Naive B cell (primary cell): ENCODE results near the gene KLHL11. TPM values are rescaled to one million over a fixed set of nuclear protein-coding genes. Genes with fewer than 3 reads are reported as not detected.
"Not testable (repeated sequence)": the region's sequence is repeated elsewhere in the genome, so short reads cannot be mapped to it uniquely, and the experiment has no call there.

ENCODE experiments used
- ATAC-seq, 2 donors: fragments of 150-1000 bp; cut with Tn5 transposase; 2 replicates each; pipeline ENCODE4 v1.10.0; 2021; ENCODE audit warnings: low read depth in 2 of 2, mild to moderate bottlenecking in 2 of 2, moderate library complexity in 2 of 2
- DNase-seq: peaks from one replicate; pipeline ENCODE4 v3.0.0; 2022
- H3K27ac Mint-ChIP-seq, 6 donors: one replicate each; pipeline ENCODE4 v1.8.0; 2020 to 2022; ENCODE audit warnings: mild to moderate bottlenecking in 6 of 6, mixed read lengths in 6 of 6, moderate library complexity in 5 of 6, inconsistent platforms in 2 of 6
- H3K27me3 Mint-ChIP-seq, 3 donors: one replicate each; pipeline ENCODE4 v1.8.0; 2021 to 2022; ENCODE audit warnings: mixed read lengths in 3 of 3, mild to moderate bottlenecking in 1 of 3
- H3K36me3 Mint-ChIP-seq, 2 donors: one replicate each; pipeline ENCODE4 v1.8.0; 2020 to 2022; ENCODE audit warnings: mixed read lengths in 2 of 2, inconsistent platforms in 1 of 2, mild to moderate bottlenecking in 1 of 2
- H3K4me1 Mint-ChIP-seq, 3 donors: one replicate each; pipeline ENCODE4 v1.8.0; 2020 to 2022; ENCODE audit warnings: mixed read lengths in 3 of 3, inconsistent platforms in 1 of 3, mild to moderate bottlenecking in 1 of 3, moderate library complexity in 1 of 3
- H3K4me3 Mint-ChIP-seq, 8 donors: one replicate each; pipeline ENCODE4 v1.8.0; 2020 to 2022; ENCODE audit warnings: mild to moderate bottlenecking in 8 of 8, mixed read lengths in 8 of 8, moderate library complexity in 8 of 8, inconsistent platforms in 2 of 8
- H3K9me3 Mint-ChIP-seq, 7 donors: one replicate each; pipeline ENCODE4 v1.8.0; 2020 to 2022; ENCODE audit warnings: mixed read lengths in 7 of 7, mild to moderate bottlenecking in 5 of 7, inconsistent platforms in 2 of 7, moderate library complexity in 1 of 7
- polyA plus RNA-seq, 6 donors: library from polyadenylated mRNA; unstranded; fragments of 300-500 nt; fragmentation: Illumina TruSeq; gene quantifications; one replicate each; pipeline ENCODE4 v1.2.3, GENCODE V29; 2021; ENCODE audit warnings: low read depth in 6 of 6

KLHL11 gene
- polyA plus RNA-seq, 6 donors from 2014 or later: 3.6 to 9.8 (median 6.7) TPM

DNA sequence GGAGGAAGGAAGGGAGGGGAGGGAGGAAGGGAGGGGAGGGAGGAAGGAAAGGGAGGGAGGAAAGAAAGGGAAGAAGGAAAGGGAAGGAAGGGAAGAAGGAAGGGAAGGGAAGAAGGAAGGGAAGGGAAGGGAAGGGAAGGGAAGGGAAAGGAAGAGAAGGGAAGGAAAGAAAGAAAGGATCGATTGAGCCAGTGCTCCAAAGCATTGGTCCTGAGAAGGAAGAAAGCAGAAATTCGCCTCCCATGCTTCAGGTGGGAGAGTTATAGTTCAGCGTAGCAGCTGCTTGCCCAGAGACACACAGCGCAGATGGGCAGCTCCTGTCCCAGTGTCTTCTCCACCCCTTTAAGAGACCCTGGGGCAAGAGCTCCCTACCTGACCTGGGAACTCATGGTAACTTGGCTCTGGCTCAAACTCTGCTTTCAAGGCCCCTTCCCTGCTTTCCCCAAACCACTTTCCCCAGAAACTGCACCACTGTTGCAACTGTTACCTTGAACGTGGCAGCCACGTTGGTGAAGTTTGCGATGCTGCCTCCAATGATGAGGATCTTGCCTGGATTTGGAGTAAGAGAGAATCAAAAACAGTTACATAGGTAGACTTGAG lies 39.1 kb upstream of the KLHL11 start:
- ATAC-seq: no peak
- H3K4me1 Mint-ChIP-seq: peaks cover 0 to 7% (median 0%) of the 10 kb centered on the region in 3 donors
- no peak for DNase-seq
- H3K27me3 Mint-ChIP-seq: no peaks in the 10 kb centered on the region
- peak overlapping the region in 1 of 6 donors; percentile 15 for H3K27ac Mint-ChIP-seq
- H3K36me3 Mint-ChIP-seq: peaks cover 7 to 22% of the 10 kb centered on the region in 2 donors
- no peaks in the 10 kb centered on the region for H3K9me3 Mint-ChIP-seq
- no peak overlapping the region for H3K4me3 Mint-ChIP-seq

DNA sequence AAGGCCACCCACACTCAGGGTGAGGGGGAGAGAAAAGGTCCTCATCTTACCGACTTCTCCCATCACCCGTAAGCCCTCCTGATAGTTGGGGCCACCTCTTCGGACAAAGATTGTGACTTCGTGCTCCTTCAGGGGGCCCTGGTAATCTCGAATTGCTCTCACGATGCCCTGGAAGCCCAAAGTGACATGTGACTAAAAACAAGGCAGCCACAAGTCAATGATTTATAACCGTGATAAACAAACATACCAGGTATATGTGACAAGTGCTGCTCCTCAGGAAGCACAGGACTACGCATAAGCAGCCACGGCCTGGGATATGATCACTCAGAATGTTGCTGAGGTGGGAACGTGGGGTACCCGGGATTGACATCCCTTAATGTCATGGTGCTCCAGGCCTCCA lies 36.4 kb upstream of the KLHL11 start:
- no peak overlapping the region for H3K4me3 Mint-ChIP-seq
- ATAC-seq (no peak), DNase-seq (no peak)
- H3K27me3 Mint-ChIP-seq: no peaks in the 10 kb centered on the region
- H3K27ac Mint-ChIP-seq: no peak overlapping the region
- H3K4me1 Mint-ChIP-seq: peaks cover 0 to 6% (median 0%) of the 10 kb centered on the region in 3 donors
- H3K9me3 Mint-ChIP-seq: no peaks in the 10 kb centered on the region
- H3K36me3 Mint-ChIP-seq: peaks cover 14 to 29% of the 10 kb centered on the region in 2 donors

DNA sequence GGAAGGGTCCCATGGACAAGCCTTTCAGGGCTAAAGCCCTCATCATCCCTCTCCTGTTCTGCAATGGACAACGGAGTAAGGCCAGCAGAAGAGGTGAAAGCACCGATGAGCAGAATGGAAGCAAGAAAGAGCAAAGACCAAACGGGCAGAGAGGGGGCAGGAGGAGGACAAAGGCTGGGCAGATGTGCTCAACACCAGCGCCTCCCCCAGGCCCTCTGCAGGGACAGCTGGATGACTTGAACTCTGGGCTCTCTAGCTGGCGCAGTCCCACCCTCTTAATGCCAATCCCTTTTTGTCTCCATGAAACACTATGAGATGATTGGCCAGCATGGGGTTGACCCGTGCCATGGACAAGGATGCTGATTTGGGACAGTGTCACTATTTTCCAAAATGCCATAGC lies 31.5 kb upstream of the KLHL11 start:
- Mint-ChIP-seq H3K27me3 (no peaks in the 10 kb centered on the region), H3K36me3 (peaks cover 30 to 39% of the 10 kb centered on the region in 2 donors), H3K27ac (peak overlapping the region in 2 of 6 donors; percentile 38 to 46), H3K4me1 (peaks cover 0 to 10% (median 4%) of the 10 kb centered on the region in 3 donors), H3K9me3 (no peaks in the 10 kb centered on the region), H3K4me3 (no peak overlapping the region)
- DNase-seq (no peak), ATAC-seq (no peak)

DNA sequence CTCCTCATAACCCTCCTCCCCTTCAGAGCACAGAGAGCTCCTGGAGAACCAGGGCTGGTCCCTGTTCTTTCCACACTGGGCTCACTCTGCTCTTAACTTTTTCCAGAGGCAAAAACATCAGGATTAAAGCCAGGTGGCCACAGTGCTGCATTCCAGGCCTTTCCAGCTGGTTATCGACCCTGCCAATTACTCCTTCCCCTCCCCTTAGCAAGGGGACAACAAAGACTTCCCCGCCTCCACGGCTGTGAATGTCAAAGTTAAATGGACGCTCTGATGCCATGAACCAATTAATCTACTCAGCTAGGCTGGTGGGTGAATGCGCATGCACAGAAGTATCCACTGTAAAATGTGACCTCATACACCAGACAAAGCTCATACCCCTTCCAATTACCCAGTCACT lies 30.4 kb upstream of the KLHL11 start:
- H3K4me1 Mint-ChIP-seq: peaks cover 0 to 10% (median 4%) of the 10 kb centered on the region in 3 donors
- peak overlapping the region in 2 of 8 donors; percentile 37 to 44 for H3K4me3 Mint-ChIP-seq
- DNase-seq (no peak), ATAC-seq (no peak)
- H3K27me3 Mint-ChIP-seq: no peaks in the 10 kb centered on the region
- peak overlapping the region in 4 of 6 donors; percentile 17 to 51 (median 48) for H3K27ac Mint-ChIP-seq
- no peaks in the 10 kb centered on the region for H3K9me3 Mint-ChIP-seq
- peaks cover 26 to 28% of the 10 kb centered on the region in 2 donors for H3K36me3 Mint-ChIP-seq

DNA sequence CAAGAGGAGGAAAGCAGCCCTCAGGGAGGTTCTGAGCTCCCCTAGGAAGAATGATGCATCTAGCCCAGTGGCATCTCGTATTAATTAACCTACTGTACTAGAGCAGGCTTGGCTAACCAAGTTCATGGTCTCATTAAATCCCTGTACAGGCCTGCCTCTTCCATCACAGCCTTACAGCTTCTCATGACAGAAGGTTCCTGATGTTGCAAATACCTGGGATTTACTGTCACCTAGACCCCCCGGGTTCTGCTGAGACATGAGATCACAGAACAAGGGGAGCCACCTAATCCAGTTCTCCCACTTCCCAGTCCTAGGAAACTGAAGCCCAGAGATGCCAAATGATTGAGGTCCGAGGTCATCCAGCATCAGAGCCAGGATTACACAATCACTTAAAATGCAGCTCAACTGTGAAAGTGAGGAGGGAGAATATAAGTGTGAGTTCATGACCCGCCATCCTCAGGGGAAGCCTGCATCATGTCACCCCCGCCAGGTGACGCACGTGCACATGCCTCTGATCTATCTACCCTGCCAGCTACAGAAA lies 29.6 kb upstream of the KLHL11 start:
- peaks cover 26 to 27% of the 10 kb centered on the region in 2 donors for H3K36me3 Mint-ChIP-seq
- ATAC-seq: no peak
- peak overlapping the region in 1 of 6 donors; percentile 42 for H3K27ac Mint-ChIP-seq
- no peaks in the 10 kb centered on the region for H3K27me3 Mint-ChIP-seq
- no peak for DNase-seq
- no peaks in the 10 kb centered on the region for H3K9me3 Mint-ChIP-seq
- peaks cover 0 to 10% (median 4%) of the 10 kb centered on the region in 3 donors for H3K4me1 Mint-ChIP-seq
- no peak overlapping the region for H3K4me3 Mint-ChIP-seq

DNA sequence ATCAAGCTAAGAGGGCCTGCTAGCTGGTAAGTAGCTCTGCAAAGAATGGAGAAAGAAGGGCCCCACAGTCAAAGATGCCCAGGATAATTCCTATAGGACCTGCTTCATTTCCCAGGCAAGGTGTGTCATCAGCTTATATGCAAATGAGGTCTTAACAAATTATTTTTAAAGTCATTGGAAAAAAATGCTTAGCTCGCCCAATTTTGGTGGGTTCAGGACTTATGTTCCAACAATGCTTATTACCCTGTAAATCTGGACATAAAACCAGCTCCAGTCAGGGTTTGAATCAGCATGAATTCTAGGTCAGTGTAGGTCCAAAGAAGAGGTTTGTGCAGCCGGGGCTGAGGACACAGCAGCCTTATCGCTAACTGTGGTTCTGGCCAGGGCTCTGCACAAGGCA lies 28.2 kb upstream of the KLHL11 start:
- Mint-ChIP-seq H3K27ac (peak overlapping the region in 1 of 6 donors; percentile 69), H3K4me1 (peaks cover 0 to 6% (median 4%) of the 10 kb centered on the region in 3 donors), H3K4me3 (no peak overlapping the region), H3K9me3 (no peaks in the 10 kb centered on the region), H3K36me3 (peaks cover 20 to 21% of the 10 kb centered on the region in 2 donors), H3K27me3 (no peaks in the 10 kb centered on the region)
- DNase-seq (no peak), ATAC-seq (no peak)

DNA sequence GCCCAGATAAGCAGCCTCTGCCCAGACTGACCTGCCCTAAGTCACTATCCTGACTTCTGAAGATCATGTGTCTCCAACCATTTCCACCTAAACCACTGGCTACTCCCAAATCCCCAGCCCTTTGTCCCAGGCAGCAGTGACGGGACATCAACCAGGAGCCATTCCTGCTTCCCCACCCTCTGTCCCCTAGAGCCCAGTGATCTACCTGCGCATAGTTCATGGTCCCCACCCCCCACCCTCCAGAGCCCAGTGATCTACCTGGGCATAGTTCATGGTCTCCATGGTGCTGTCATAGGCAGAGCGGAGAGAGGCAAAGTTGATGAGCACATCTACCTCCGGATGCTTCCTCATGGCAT lies 26.8 kb upstream of the KLHL11 start:
- ATAC-seq: no peak
- no peak overlapping the region for H3K27ac Mint-ChIP-seq

DNA sequence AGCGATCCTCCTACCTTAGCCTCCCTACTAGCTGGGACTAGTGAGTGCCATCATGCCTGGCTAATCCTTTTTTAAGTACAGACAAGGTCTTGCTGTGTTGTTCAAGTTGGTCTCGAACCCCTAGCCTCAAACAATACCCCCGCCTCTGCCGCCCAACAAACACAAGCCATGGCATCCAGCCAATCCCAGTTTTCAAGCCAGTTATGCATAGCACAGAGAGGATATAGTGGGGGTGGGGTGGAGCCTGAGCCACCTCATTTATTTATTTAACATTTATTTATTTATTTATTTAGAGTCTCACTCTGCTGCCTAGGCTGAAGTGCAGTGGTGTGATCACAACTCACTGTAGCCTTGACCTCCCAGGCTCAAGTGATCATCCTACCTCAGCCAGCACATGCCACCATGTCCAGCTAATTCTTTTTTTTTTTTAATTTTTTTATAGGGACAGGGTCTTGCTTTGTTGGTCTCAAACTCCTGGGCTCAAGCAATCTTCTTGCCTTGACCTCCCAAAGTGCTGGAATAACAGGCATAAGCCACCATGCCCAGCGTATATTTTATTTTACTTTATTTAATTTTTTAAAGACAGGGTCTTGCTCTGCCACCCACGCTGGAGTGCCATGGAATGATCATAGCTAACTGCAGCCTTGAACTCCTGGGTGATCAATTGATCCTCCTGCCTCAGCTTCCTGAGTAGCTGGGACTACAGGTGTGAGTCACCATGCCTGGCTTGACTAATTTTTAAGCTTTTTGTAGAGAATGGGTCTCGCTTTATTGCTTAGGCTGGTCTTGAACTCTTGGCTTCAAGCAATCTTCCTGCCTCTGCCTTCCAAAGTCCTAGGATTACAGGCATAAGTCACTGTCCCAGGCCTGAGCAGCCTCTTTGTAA lies 26.2 kb upstream of the KLHL11 start:
- Mint-ChIP-seq H3K27ac (peak overlapping the region in 1 of 6 donors; percentile 81), H3K4me3 (no peak overlapping the region), H3K27me3 (no peaks in the 10 kb centered on the region), H3K9me3 (no peaks in the 10 kb centered on the region), H3K4me1 (peaks cover 0 to 6% (median 3%) of the 10 kb centered on the region in 3 donors), H3K36me3 (peaks cover 10 to 19% of the 10 kb centered on the region in 2 donors)
- DNase-seq (no peak), ATAC-seq (no peak)

More for the DNA sequence above, 26.8 kb upstream of the KLHL11 start:
- Mint-ChIP-seq H3K27me3 (no peaks in the 10 kb centered on the region), H3K36me3 (peaks cover 16 to 19% of the 10 kb centered on the region in 2 donors), H3K4me3 (no peak overlapping the region), H3K9me3 (no peaks in the 10 kb centered on the region), H3K4me1 (peaks cover 0 to 6% (median 4%) of the 10 kb centered on the region in 3 donors)
- no peak for DNase-seq

DNA sequence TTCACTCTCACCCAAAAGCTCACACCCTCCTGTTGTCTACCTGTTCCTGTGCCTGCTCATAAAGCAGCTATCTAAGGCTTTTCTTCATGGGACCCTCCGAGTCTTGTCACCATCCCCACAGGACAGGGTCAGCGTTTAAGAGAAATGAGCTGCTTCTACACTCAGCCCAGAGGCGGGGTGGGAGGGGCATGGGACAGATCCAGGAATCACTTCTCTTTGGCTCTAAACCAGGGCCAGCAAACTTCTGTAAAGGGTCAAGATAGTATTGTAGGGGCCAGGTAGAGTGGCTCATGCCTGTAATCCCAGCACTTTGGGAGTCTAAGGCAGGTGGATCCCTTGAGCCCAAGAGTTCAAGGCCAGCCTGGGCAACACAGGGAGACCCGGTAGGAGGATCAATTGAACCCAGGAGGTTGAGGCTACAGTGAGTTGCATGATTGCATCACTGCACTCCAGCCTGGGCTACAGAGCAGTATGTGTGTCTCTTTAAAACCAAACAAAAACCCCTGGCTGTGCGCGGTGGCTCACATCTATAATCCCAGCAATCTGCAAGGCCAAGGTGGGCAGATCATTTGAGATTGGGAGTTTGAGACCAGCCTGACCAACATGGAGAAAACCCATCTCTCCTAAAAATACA lies 23.2 kb upstream of the KLHL11 start:
- H3K36me3 Mint-ChIP-seq: peaks cover 7 to 15% of the 10 kb centered on the region in 2 donors
- H3K4me3 Mint-ChIP-seq: no peak overlapping the region
- DNase-seq: no peak
- no peaks in the 10 kb centered on the region for H3K9me3 Mint-ChIP-seq
- no peak overlapping the region for H3K27ac Mint-ChIP-seq
- H3K27me3 Mint-ChIP-seq: no peaks in the 10 kb centered on the region
- H3K4me1 Mint-ChIP-seq: peaks cover 0 to 2% (median 0%) of the 10 kb centered on the region in 3 donors
- no peak for ATAC-seq

DNA sequence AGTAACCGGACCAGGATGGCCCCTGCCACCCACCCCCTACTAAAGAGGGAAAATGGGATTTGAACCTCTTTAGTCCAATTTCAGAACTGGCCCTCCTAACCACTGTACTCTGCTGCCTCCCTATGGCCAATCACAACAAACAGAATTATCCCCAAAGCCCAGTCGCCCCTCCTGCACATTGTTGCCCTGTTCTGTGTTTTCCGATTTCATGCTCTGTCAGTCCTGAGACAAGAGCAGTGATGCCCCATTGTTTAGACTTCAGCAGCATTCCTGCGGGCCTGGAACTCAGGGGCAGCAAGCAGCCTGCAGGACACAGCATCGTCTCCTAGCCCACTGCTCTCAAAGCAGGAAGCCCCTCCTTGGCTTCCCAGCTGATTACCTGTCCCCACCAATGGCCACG lies 20.5 kb upstream of the KLHL11 start:
- Mint-ChIP-seq H3K4me1 (peaks cover 0 to 6% (median 6%) of the 10 kb centered on the region in 3 donors), H3K27ac (no peak overlapping the region), H3K4me3 (no peak overlapping the region), H3K27me3 (no peaks in the 10 kb centered on the region), H3K9me3 (no peaks in the 10 kb centered on the region), H3K36me3 (peaks cover 14 to 21% of the 10 kb centered on the region in 2 donors)
- no peak for ATAC-seq
- DNase-seq: no peak

DNA sequence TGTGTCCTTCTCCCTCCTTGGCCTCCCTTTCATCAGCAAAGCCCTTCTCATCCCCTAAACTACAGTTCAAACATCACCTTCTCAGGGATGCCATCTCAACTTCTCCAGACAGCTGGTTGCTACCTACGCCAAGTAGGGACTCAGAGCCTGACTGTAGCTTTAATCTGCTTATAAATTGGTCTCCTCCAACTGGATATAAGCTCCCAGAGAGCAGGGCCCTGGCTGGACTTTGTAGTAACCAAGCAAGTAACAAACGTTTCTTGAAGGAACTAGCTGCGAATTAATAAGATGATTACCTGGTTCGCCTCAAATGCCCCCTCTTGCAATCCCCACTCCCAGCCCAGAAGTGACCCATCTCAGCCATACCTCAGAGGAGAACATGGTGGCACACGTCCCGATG lies 17.5 kb upstream of the KLHL11 start:
- no peaks in the 10 kb centered on the region for H3K27me3 Mint-ChIP-seq
- peak overlapping the region in 2 of 6 donors; percentile 65 to 78 for H3K27ac Mint-ChIP-seq
- DNase-seq: no peak
- H3K4me3 Mint-ChIP-seq: no peak overlapping the region
- H3K36me3 Mint-ChIP-seq: peaks cover 14 to 18% of the 10 kb centered on the region in 2 donors
- ATAC-seq: no peak
- peaks cover 0 to 6% (median 6%) of the 10 kb centered on the region in 3 donors for H3K4me1 Mint-ChIP-seq
- H3K9me3 Mint-ChIP-seq: no peaks in the 10 kb centered on the region

DNA sequence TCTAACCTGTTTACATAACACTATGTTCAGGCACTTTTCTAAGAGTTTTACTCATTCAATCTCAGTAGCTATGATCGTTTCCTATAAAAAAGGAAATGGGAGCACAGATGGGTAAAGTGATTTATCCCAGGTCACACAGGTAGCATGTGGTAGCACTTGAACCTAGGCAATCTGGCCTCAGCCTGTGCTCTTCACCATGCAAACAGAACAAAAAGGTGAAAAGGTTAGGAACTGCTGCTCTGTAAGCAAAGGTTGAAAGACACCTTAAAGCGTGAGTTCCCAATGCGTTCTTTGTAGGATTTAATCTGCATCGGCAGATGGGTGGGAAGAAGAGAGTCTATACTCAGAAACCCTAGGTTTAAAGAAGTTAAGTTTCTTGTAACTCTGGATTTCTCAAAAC lies 14.9 kb upstream of the KLHL11 start:
- Mint-ChIP-seq H3K27ac (peak overlapping the region in 1 of 6 donors; percentile 59), H3K4me1 (peaks cover 0 to 6% (median 6%) of the 10 kb centered on the region in 3 donors), H3K9me3 (no peaks in the 10 kb centered on the region), H3K4me3 (no peak overlapping the region), H3K27me3 (no peaks in the 10 kb centered on the region), H3K36me3 (peaks cover 14 to 18% of the 10 kb centered on the region in 2 donors)
- DNase-seq (no peak), ATAC-seq (no peak)

DNA sequence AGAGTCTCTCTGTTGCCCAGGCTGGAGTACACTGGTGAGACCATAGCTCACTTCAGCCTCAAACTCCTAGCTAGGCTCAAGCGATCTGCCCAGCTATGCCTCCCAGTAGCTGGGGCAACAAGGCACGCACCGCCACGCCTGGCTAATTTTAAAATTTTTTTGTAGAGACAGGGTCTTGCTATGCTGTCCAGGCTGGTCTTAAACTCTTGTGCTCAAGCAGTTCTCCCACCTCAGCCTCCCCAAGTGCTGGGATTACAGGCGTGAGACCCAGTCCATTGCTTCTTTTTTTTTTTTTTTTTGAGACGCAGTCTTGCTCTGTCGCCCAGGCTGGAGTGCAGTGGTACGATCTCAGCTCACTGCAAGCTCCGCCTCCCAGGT lies 9.1 kb upstream of the KLHL11 start:
- H3K4me1 Mint-ChIP-seq, DNase-seq, H3K36me3 Mint-ChIP-seq, H3K4me3 Mint-ChIP-seq, H3K9me3 Mint-ChIP-seq, H3K27me3 Mint-ChIP-seq, ATAC-seq: not testable (repeated sequence)
- peak overlapping the region in 1 of 6 donors; percentile 24 for H3K27ac Mint-ChIP-seq
